Activated CD8-positive, alpha-beta T cell treated with anti-CD3 and anti-CD28 coated beads for 36 hours (primary cell): ENCODE data around the gene PIEZO1. TPM values are rescaled to one million over a fixed set of nuclear protein-coding genes. Genes with fewer than 3 reads are reported as not detected.

Source experiments
- ATAC-seq: fragments of 200-7000 bp; cut with Tn5 transposase; one replicate; pipeline ENCODE4 v1.10.0; 2021; ENCODE audit warnings: mild to moderate bottlenecking, moderate library complexity
- CTCF ChIA-PET: fragments of 350-600 bp; sonication (Branson Sonifier 250); formaldehyde crosslinking; loops from one replicate; lab custom pipeline; 2021; ENCODE audit warnings: antibody characterized with exemption; lab: Charles Lee
- POLR2A ChIA-PET: fragments of 350-600 bp; sonication (Branson Sonifier 250); formaldehyde crosslinking; loops from one replicate; lab custom pipeline; 2021; ENCODE audit warnings: antibody characterized with exemption; lab: Charles Lee
- DNase-seq: peaks from one replicate; pipeline ENCODE4 v3.0.0-alpha.2; 2020
- H3K27ac Mint-ChIP-seq: one replicate; pipeline ENCODE4 v1.8.0; 2021; ENCODE audit warnings: mild to moderate bottlenecking, mixed read lengths
- H3K27me3 Mint-ChIP-seq: one replicate; pipeline ENCODE4 v1.8.0; 2021; ENCODE audit warnings: mixed read lengths
- H3K36me3 Mint-ChIP-seq: one replicate; pipeline ENCODE4 v1.8.0; 2021; ENCODE audit warnings: low read depth, mixed read lengths
- H3K4me1 Mint-ChIP-seq: one replicate; pipeline ENCODE4 v1.8.0; 2021; ENCODE audit warnings: low read depth, mixed read lengths
- H3K4me3 Mint-ChIP-seq: one replicate; pipeline ENCODE4 v1.8.0; 2021; ENCODE audit warnings: mild to moderate bottlenecking, moderate library complexity, mixed read lengths
- H3K9me3 Mint-ChIP-seq: one replicate; pipeline ENCODE4 v1.8.0; 2021; ENCODE audit warnings: mixed read lengths
- intact Hi-C: fragments of 100-400 bp; cut with micrococcal nuclease; formaldehyde crosslinking; loops from one replicate; pipeline ENCODE4 v1.10.0; 2022
- total RNA-seq, 2 experiments: library from RNA; stranded (reverse); gene quantifications; one replicate each; pipeline ENCODE4 v1.2.3, GENCODE V29; 2021
- TF ChIP-seq, protein P1 (sequence below): fragments of 200-600 bp; IDR thresholded peaks from one replicate; pipeline ENCODE4 v1.8.0; 2022; ENCODE audit warnings: antibody characterized with exemption, mild to moderate bottlenecking

PIEZO1 gene
- total RNA-seq, 2 experiments from 2014 or later, result 87.7 to 91.8 TPM

DNA sequence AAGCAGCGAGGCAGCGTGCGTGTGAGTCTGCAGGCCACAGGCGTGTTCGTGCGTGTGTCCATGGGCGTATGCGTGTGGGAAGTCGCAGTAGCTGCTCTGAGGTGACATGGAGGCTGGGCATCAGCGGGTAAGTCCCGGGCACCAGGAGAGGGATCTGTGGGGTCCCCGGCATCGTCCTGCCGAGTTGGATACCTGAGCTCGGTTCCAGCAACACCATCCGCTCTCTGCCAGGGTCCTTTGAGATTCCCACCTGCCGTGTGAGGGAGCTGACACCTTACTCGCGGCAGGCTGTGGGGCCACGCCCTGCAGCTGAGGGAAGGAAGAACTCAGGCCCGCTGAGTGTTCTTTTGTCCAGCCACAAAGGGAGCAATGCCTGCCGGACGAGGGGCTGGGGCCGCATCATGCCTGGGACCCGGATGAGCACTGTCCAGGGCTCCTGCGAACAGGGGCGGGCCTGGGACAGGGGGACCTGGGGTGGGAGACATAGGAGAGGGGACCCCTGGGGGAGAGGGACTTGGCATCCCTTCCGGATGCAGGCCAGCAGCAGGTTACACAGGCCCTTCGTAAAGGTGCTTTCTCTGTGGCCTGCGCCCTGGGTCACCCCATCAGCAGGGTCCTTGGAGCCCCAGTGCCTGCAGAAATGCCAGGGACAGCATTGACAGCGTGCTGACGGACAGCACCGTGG is 93.7 kb downstream of the PIEZO1 start:
- H3K36me3 Mint-ChIP-seq, result no peaks in the 10 kb centered on the region
- DNase-seq (no peak), ATAC-seq (no peak)
- no peaks in the 10 kb centered on the region for H3K27me3 Mint-ChIP-seq
- TF ChIP-seq, protein P1, sequence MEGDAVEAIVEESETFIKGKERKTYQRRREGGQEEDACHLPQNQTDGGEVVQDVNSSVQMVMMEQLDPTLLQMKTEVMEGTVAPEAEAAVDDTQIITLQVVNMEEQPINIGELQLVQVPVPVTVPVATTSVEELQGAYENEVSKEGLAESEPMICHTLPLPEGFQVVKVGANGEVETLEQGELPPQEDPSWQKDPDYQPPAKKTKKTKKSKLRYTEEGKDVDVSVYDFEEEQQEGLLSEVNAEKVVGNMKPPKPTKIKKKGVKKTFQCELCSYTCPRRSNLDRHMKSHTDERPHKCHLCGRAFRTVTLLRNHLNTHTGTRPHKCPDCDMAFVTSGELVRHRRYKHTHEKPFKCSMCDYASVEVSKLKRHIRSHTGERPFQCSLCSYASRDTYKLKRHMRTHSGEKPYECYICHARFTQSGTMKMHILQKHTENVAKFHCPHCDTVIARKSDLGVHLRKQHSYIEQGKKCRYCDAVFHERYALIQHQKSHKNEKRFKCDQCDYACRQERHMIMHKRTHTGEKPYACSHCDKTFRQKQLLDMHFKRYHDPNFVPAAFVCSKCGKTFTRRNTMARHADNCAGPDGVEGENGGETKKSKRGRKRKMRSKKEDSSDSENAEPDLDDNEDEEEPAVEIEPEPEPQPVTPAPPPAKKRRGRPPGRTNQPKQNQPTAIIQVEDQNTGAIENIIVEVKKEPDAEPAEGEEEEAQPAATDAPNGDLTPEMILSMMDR, result no peak
- H3K4me1 Mint-ChIP-seq, result peaks cover 29% of the 10 kb centered on the region
- CTCF ChIA-PET, result no interaction called here
- intact Hi-C loops, result no loop called here
- H3K27ac Mint-ChIP-seq, result no peak overlapping the region
- no peak overlapping the region for H3K4me3 Mint-ChIP-seq
- POLR2A ChIA-PET, result interaction anchor here (0.5 to 3.5 kb wide), 4 partner anchors 9 to 14 kb away, joined by 3 to 21 read pairs (median 5); no protein-coding TSS in a partner anchor
- no peaks in the 10 kb centered on the region for H3K9me3 Mint-ChIP-seq

DNA sequence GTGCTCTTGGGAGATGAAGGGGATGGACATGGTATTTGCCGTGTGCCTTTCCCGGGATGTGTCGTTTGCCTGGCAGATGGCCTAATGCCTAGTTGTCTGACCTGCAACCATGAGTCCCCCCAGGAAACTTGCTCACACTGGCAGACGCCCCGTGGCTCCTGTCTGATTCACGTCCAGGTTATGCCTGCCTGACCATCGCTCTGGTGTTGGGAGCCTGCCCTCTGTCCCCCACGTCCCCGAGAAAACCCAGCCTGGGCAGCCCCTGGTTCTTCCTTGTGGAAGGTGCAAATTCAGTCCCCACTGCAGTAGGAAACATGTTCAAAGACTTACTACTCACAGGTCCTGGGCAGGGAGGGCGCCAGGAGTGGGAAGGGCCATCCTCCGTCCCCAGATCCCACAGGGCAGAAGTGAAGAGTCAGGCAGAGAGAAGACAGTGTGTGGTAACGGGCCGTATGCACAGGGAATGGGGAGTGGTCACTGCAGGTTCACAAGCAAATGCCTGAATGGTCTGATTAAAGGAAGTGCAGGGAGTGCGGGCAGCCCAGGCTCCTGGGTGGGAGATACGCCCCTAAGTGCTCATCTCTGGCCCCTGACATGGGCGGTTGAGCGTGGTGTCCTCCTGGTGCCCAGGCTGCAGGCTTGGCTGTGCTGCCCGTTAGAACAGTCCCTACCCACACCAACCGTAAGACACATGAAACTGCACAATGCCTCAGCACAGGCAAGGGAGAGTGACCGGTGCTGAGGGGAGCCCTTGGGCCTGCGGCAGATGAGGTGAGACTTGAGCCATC is 94.5 kb downstream of the PIEZO1 start:
- no peak overlapping the region for H3K4me3 Mint-ChIP-seq
- H3K36me3 Mint-ChIP-seq, result no peaks in the 10 kb centered on the region
- no peak for DNase-seq
- intact Hi-C loops, result no loop called here
- no peak overlapping the region for H3K27ac Mint-ChIP-seq
- ChIA-PET POLR2A (interaction anchor here (0.5 to 3.5 kb wide), 4 partner anchors 9 to 13 kb away, joined by 3 to 21 read pairs (median 5); no protein-coding TSS in a partner anchor), CTCF (no interaction called here)
- no peaks in the 10 kb centered on the region for H3K9me3 Mint-ChIP-seq
- no peak for ATAC-seq
- H3K4me1 Mint-ChIP-seq, result peaks cover 29% of the 10 kb centered on the region
- TF ChIP-seq, protein P1, result no peak
- H3K27me3 Mint-ChIP-seq, result no peaks in the 10 kb centered on the region

DNA sequence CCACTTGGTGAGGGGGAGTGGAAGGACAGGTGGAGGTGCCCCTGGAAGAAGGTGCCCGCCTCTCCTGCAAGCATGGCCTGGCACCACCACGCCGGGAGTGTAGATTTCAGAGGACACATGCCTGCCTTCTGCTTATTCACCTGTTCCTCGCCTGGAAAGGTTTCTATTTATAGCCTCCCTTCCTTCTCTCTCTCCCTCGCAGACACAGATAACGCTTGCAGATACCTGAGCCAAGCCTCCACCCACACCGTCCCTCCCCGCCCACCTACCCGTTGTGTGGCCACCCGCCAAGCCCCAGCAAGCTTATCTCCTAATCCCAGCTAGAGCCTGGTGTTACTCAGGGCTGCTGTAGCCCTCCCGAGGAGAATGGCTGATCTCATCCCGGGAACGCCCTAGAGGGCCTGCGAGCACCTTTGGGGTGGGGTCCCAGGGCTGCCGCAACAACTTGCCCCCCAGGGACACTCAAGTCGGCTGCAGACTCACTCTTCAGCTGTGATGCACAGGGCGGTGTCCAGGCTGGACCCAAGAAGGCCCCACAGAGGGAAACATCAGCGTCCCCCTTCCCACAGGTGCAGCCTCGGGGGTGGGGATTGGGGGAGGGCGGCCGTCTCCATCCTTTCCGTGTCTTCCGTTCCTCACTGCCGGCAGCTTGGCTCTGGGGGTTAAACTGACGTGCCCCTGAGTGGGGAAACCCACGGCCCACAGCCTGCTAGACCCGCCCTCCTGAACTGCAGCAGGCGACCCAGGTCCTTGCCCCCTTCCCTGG is 96.8 kb downstream of the PIEZO1 start:
- ATAC-seq (no peak), DNase-seq (no peak)
- Mint-ChIP-seq H3K27ac (no peak overlapping the region), H3K27me3 (no peaks in the 10 kb centered on the region), H3K36me3 (no peaks in the 10 kb centered on the region), H3K9me3 (no peaks in the 10 kb centered on the region), H3K4me1 (peaks cover 45% of the 10 kb centered on the region), H3K4me3 (no peak overlapping the region)
- intact Hi-C loops, result no loop called here
- CTCF ChIA-PET, result interaction anchor here (1.3 to 1.8 kb wide), 2 partner anchors 13 to 14 kb away, joined by 4 to 5 read pairs; no protein-coding TSS in a partner anchor
- POLR2A ChIA-PET, result interaction anchor here (1.3 to 5.7 kb wide), 2 partner anchors 15 to 68 kb away, joined by 4 to 61 read pairs; partner anchors contain the start of genes CTU2 and RNF166
- TF ChIP-seq, protein P1, result no peak

DNA sequence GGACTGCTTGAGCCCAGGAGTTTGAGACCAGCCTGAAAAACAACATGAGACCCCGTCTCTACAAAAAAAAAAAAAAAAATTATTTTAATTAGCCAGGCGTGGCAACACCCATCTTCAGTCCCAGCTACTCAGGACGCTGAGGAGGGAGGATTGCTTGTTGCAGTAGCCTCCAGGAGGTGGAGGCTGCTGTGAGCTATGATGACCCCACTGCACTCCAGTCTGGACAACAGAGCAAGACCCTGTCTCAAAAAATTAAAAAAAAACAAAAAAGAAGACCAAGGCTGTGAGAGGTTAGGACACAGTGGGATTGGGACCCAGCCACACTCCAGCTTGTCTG is 97.4 kb downstream of the PIEZO1 start:
- intact Hi-C loops, result no loop called here
- no peak overlapping the region for H3K4me3 Mint-ChIP-seq
- no peak for ATAC-seq
- H3K27me3 Mint-ChIP-seq, result no peaks in the 10 kb centered on the region
- no peaks in the 10 kb centered on the region for H3K36me3 Mint-ChIP-seq
- CTCF ChIA-PET, result interaction anchor here (1.3 to 1.8 kb wide), 2 partner anchors 13 to 14 kb away, joined by 4 to 5 read pairs; no protein-coding TSS in a partner anchor
- H3K9me3 Mint-ChIP-seq, result no peaks in the 10 kb centered on the region
- H3K4me1 Mint-ChIP-seq, result peaks cover 40% of the 10 kb centered on the region
- no peak for DNase-seq
- TF ChIP-seq, protein P1, result no peak
- no peak overlapping the region for H3K27ac Mint-ChIP-seq
- POLR2A ChIA-PET, result interaction anchor here (1.3 to 5.7 kb wide), 2 partner anchors 16 to 68 kb away, joined by 4 to 61 read pairs; partner anchors contain the start of genes CTU2 and RNF166
